ENCODE data around the gene OGFR.

Gene OGFR, protein sequence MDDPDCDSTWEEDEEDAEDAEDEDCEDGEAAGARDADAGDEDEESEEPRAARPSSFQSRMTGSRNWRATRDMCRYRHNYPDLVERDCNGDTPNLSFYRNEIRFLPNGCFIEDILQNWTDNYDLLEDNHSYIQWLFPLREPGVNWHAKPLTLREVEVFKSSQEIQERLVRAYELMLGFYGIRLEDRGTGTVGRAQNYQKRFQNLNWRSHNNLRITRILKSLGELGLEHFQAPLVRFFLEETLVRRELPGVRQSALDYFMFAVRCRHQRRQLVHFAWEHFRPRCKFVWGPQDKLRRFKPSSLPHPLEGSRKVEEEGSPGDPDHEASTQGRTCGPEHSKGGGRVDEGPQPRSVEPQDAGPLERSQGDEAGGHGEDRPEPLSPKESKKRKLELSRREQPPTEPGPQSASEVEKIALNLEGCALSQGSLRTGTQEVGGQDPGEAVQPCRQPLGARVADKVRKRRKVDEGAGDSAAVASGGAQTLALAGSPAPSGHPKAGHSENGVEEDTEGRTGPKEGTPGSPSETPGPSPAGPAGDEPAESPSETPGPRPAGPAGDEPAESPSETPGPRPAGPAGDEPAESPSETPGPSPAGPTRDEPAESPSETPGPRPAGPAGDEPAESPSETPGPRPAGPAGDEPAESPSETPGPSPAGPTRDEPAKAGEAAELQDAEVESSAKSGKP

DNA sequence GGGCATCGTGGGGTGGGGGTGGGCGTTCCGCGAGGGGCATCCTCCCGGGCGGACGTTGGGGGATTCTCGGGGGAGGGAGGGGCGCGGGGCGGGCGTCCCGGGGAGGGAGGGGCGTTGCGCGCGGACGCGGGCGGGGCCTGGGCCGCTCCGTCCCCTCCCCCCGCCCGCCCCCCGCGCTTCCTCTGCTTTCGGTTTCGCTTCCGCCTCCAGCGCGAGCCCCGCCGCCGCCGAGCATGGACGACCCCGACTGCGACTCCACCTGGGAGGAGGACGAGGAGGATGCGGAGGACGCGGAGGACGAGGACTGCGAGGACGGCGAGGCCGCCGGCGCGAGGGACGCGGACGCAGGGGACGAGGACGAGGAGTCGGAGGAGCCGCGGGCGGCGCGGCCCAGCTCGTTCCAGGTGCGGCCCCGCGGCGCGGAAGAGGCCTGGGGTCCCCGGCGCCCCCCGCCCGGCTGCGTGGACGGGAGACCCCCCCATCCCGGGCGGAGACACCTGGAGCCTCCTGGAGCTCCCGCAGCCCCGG is at the start of gene OGFR:
TSS of gene OGFR (plus strand) at position 209 of the 528 bp plus-strand sequence. CDS start at position 234, 25 bp downstream.
- peak; percentile 54 to 59 for DNase-seq (ENCODE audit: low read depth in 2 of 2)

DNA sequence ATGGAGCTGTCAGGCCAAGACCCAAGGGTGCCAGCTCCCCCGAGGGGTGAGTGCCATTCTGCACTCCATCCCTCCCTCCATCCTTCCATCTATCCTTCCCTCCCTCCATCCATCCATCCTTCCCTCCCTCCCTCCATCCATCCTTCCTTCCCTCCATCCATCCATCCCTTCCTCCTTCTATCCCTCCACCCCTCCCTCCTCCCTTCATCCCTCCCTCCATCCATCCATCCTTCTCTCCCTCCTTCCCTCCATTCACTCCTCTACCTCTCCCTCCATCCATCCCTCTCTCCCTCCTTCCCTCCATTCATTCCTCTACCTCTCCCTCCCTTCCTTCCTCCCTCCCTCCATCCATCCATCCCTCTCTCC is 49.7 kb upstream of the OGFR start:
- no peak for DNase-seq (ENCODE audit: low read depth in 2 of 2)

DNA sequence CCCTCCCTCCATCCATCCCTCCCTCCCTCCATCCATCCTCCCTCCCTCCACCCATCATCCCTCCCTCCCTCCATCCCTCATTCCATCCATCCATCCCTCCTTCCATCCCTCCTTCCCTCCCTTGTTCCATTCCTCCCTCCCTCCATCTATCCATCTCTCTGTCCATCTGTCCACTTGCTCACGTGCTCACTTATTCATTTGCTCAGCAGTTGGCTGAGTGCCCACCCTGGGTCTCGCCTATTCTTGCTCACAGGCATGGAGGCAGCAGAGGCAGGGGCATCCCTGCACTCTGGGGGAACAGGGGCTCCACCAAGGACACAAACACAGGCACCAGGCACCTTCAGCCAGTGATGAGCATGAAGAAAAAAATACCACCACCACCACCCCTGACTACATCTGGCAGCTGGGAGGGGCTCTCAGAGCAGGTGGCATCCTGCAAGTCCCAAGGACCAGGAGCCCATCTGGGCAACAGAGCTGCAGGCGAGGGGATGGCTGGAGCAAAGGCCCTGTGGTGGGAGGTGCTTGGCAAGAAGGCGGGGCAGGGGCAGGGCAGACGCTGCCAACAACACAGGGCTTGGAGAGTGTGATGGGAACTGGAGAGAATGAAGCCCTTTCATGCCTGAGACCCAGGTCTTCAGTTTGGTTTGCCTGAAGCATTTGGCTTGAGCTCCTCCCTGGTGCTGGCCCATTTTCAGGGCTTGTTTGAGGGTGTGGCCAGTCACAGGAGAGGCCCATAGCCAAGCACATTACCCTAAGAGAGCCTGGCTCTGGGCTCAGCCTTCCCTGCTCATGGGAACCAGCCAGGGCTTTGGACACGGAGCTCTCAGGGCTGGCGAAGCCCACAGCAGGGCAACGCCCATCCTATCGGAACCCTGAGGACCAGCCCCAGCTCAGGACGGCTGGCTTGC is 48.6 kb upstream of the OGFR start:
- no peak for DNase-seq (ENCODE audit: low read depth in 2 of 2)

DNA sequence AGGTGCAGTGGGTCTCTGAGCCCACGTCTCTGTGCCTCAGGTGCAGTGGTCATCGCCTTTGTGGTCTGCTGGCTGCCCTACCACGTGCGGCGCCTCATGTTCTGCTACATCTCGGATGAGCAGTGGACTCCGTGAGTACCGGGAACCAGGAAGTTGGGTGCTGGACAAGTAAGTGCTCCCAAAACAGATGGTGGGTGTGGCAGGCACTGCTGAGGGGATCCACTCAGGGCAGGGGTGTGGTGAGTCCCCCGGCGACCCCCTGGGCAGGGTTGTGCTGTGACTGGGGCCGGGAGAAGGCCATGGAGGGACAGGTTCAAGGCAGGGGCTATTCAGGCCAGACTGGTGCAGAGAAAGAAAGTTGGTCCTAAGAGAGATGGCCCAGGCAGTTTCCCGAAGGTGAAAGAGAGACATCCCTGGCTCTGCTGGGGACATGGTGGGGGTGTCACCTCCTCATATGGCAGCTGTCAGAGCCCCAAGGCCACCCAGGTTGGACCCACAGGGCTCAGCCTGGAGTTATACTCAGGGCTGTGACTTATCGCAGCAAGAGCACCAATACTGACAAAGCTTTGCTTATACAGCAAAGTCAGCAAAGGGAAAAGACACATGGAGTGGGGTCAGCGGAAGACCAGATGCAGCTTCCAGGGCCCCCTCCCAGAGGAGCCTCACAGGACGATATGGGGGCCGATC is 46.3 kb upstream of the OGFR start:
- no peak for DNase-seq (ENCODE audit: low read depth in 2 of 2)

DNA sequence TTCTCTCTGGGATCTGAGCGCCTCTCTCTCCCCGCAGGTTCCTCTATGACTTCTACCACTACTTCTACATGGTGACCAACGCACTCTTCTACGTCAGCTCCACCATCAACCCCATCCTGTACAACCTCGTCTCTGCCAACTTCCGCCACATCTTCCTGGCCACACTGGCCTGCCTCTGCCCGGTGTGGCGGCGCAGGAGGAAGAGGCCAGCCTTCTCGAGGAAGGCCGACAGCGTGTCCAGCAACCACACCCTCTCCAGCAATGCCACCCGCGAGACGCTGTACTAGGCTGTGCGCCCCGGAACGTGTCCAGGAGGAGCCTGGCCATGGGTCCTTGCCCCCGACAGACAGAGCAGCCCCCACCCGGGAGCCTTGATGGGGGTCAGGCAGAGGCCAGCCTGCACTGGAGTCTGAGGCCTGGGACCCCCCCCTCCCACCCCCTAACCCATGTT is 44.6 kb upstream of the OGFR start:
- DNase-seq (ENCODE audit: low read depth in 2 of 2), result no peak

DNA sequence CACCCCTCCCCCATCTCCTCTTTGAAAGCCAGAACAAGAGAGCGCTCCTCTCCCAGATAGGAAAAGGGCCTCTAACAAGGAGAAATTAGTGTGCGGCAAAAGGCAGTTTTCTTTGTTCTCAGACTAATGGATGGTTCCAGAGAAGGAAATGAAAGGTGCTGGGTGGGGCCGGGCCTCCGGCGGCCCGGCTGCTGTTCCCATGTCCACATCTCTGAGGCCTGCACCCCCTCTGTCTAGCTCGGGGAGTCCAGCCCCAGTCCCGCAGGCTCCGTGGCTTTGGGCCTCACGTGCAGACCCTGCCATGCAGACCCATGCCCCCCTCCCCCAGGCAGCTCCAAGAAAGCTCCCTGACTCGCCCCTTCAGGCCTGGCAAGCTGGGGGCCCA is 44.2 kb upstream of the OGFR start:
- DNase-seq (ENCODE audit: low read depth in 2 of 2), result no peak

DNA sequence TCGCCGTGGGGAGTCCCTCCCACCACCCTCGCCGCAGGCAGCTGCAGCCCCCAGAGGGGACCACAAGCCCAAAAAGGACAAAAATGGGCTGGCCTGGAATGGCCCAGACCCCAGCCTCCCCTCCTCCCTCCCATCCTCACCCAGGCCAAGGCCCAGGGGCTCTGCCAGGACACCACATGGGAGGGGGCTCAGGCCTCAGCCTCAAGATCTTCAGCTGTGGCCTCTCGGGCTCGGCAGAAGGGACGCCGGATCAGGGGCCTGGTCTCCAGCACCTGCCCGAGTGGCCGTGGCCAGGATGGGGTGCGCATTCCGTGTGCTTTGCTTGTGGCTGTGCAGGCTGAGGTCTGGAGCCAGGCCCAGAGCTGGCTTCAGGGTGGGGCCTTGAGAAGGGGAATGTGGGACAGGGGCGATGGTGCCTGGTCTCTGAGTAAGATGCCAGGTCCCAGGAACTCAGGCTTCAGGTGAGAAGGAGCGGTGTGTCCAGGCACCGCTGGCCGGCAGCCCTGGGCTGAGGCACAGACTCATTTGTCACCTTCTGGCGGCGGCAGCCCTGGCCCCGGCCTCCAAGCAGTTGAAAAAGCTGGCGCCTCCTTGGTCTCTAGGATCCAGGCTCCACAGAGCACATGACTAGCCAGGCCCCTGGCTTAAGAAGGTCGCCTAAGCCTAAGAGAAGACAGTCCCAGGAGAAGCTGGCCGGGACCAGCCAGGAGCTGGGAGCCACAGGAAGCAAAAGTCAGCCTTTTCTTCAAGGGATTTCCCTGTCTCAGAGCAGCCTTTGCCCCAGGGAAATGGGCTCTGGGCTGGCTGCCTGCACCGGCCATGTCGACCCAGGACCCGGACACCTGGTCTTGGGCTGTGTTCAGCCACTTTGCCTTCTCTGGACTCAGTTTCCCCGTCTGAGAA is 43.5 kb upstream of the OGFR start:
- no peak for DNase-seq (ENCODE audit: low read depth in 2 of 2)

DNA sequence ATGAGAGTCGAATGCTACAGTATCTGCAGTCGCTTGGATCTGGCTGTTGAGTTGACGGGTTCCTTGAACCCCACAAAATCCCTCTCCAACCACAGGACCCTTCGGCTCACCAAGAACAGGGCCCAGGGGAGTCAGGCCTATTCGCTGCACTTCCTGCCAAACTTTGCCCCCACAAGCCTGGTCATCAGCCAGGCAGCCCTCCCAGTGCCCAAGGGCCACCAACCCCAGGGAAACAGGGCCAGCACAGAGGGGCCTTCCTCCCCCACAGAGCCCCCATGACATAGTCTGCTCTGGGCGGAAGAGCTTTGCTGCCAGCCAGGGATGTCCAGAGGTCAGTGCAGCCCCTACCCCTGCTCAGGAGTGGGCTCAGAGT is 42.9 kb upstream of the OGFR start:
- DNase-seq (ENCODE audit: low read depth in 2 of 2), result no peak

DNA sequence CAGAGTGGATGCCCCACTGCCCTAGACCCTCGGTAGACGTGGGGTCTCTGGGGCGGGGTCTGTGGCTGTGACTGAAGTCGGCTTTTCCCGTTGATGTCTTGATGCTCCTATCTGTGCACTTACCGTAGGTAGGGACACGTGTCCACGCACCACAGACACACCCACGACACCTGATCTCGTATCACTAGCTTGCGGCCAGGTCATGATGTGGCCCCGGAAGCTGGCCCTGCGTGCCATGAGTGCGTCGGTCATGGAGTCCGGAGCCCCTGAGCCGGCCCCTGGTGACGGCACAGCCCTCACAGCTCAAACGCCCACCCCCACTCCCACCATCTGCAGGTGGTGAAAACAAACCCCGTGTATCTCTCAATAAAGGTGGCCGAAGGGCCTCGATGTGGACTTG is 42.3 kb upstream of the OGFR start:
- DNase-seq (ENCODE audit: low read depth in 2 of 2), result no peak

DNA sequence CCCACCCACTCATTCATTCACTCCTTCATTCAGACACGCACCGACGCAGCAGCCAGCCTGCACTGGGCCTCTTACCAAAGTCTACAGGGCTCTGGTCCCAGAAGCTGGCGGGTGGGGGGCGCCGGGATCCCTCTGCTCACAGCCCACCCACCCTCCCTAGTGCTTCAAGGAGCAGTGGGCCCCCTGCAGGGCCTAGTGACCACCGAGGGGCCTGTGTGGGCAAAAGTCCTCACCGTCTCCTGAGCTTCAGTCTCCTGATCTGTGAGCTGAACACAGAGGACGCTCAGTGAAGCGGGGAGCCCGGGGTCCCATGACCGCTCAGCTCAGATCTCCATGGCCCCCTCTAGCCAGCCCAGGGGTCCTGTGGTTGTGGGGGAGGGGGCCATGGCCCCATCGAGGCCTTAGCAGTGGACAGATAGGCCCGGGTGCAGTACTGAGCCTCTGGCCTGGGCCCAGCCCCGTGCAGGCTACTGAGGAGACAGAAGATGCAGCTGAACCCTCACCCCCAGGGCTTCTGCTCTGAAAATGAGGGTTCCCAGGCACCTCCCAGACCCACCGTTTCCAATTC is 41.8 kb upstream of the OGFR start:
- no peak for DNase-seq (ENCODE audit: low read depth in 2 of 2)

DNA sequence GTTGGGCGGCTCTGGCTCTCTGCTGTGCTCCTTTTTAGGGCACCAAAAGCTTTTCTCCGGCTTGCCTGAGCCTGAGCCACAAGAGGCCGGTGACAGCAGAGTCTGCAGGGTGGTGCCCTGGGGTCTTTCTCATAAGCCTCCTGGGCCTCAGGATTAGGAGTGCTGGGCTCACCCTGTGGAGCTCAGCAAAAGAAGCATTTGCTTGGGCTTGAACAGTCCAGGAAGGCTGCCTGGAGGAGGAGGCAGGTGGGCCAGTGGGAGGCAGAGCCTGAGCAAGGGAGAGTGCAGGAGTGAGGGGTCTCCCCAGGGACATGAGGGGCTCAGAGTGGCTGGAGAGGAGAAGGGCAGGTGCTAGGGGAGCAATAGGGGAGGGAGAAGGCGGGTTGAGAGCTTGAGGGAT is 41.2 kb upstream of the OGFR start:
- no peak for DNase-seq (ENCODE audit: low read depth in 2 of 2)

DNA sequence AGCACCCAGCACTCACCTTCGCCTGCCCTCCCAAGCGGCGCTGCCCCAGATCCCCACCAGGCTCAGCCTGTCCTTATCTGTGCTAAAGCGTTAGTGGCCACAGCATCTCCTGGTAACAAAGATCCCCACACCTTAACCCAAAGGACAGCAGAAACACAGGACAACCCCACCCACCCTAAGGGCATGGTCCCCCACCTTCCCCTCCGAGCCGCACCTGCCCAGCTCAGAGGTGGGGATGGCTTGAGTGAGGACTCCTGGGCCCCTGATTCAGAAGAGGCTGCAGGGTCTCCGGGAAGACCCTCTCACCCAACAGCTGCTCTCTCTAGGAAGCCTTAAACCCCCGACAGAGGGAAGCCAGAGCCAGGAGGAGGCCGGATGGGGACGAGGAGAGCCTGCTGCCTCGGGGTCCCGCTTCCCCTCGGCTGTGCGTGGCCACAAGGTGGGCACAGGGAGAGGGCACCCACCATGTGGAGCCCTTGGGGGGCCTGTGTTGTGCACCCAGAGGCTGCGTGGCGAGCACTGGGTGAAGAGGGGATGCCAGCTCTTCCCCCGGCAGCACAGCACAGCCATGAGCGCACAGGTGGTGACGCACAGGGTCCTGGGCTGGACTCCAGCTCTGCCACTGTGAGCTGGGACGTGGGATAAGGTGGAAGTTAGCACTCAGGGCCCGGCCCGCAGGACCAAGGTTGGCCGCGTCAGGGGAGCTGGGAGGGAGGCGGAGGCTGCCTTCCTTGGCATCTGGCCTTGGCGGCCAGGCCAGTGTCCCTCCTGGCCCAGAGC is 40.3 kb upstream of the OGFR start:
- DNase-seq (ENCODE audit: low read depth in 2 of 2), result no peak

DNA sequence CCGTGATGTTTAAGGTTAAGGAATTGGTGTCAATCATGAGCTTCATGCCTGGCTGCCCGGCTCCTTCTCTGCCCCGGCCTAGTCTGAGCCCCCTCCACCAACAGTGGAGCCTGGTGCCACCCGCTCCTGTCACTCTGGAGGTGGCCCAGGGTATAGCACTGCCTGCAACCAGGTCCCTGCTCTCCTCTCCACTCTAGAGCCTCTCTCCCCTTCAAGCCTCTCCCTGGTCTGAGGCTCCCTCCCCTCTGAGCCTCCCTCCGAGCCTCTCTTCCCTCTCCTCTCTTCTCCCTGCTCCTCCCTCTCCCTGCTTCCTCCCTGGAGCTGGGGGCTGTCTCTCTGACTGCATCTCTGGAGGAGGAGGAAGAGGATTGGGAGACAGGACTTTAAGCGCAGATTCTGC is 39.6 kb upstream of the OGFR start:
- DNase-seq (ENCODE audit: low read depth in 2 of 2), result no peak

DNA sequence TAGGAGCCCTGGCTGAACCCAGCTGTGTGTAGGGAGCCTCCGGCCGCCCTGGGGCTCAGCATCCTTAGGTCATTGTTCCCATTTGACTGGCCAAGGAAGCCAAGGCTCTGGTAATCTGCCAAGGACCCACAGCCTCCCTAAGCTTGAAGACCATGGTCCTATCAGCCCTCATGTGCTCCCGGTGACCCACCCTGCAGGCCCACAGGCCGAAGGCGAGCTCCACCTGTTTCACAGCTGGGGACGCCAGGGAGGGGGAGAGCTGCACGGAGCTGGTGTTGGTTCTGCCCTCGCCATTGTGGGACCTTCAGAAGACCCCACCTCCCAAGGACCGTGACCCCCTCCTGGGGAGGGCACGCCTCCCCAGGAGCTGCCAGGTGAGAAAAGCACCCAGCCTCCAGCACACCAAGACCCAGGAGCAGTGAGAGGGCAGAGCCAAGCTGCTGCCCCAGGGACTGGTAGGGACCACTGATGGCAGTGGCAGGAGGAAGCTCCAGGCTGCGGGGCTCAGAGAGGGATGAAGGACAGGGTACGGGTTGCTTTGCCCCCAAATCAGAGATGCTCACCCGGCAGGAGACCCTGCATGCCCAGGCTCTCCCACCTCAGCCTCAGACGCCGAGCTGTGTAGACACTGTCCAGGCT is 39.1 kb upstream of the OGFR start:
- DNase-seq (ENCODE audit: low read depth in 2 of 2), result no peak

DNA sequence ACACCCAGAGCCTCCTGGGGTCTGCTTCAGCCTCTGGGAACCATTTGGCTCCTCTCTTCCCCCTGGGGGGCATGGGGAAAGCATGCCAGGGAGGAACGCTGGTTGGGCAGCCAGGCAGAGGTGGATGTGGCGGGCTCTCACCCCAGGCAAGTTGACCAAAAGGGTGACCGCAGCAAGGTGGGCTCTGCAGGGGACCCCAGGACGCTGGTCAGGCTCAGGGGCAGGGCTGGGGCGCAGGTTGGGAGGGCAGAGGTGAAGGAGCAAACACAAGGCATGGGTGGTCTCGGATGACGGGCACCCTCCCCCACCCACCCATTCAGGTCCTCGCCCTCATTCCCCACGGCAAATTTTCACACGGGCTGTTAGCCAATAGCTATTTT is 38.6 kb upstream of the OGFR start:
- DNase-seq (ENCODE audit: low read depth in 2 of 2), result no peak

DNA sequence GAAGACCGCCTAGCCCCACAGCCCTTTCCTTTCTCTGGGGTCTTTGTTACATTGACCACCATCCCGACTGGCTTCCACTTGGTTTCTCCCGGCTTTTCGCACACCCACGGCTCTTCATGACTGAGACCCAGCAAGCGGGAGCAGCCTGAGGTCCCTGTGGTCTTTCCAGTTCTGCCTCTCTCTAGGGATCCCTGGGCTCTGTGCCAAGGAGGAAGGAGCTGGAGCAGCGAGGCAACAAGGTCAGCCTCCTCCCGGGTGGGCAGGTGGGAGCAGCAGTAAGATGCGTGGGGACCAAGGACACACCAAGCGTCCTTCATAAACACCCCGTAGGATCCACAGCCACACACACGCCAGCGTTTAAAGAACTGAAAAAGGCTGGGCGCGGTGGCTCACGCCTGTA is 37.9 kb upstream of the OGFR start:
- DNase-seq (ENCODE audit: low read depth in 2 of 2), result no peak

DNA sequence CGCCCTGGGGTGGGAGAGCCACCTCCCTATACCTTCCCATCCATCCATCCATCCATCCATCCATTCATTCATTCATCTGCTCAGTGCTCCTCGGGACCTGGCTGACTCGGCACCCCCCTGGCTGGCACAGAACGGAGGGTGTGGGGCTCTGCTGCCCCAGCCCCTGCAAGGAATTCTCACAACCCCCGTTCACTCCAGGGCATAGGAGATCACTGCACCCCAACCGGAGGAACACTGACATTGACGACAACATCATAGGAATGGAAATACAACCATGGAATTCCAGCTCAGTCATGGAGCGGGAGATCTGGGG is 36.4 kb upstream of the OGFR start:
- DNase-seq (ENCODE audit: low read depth in 2 of 2), result no peak

DNA sequence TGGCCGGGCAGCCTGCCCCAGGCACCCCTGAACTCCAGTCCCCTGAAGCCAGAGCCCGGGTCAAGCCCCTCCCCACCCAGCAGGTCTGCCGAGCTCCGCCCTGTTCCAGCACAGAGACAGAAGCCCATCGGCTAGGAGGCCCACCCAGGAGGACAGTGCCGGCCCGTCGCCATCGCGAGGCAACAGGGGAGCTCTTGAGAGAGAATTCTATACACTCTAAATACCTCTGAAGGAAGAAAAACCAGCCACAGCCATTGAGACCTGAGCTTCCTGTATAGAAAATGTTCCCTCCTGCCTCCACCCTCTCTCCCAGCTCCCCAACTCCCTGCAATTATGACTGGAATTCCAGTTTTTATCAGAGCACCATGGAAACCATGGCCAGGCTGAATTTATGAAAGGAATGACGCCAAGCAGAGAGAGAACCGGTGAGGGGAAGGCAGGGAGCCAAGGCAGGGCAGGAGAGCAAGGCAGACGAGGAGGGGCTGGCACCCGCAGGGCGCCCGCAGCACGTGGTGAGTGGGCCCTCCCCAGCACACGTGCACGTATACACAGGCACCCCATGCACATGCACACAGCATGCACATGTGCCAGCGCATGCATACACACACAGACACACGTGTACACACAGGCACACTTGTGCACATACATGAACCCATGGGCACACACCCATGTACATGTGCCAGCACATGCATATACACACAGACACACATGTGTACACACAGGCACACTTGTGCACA is 35.9 kb upstream of the OGFR start:
- no peak for DNase-seq (ENCODE audit: low read depth in 2 of 2)
